Parathyroid adenoma (tissue), 2 donors: ENCODE data around the gene UBTD2.

Source experiments
- H2AFZ ChIP-seq: fragments of 300-600 bp; sonication (generic); one replicate; pipeline ENCODE4 v1.7.0; 2017; ENCODE audit warnings: antibody characterized with exemption, mild to moderate bottlenecking
- H3K27ac ChIP-seq: fragments of 300-600 bp; sonication (generic); one replicate; pipeline ENCODE4 v1.7.0; 2017
- H3K27me3 ChIP-seq: fragments of 300-600 bp; sonication (generic); one replicate; pipeline ENCODE4 v1.7.0; 2017; ENCODE audit warnings: low read length; ENCODE audit not compliant: control insufficient read depth, insufficient read depth
- H3K36me3 ChIP-seq: fragments of 300-600 bp; sonication (generic); one replicate; pipeline ENCODE4 v1.7.0; 2017; ENCODE audit warnings: low read length; ENCODE audit not compliant: control insufficient read depth, insufficient read depth
- H3K4me1 ChIP-seq: fragments of 300-600 bp; sonication (generic); one replicate; pipeline ENCODE4 v1.7.0; 2017; ENCODE audit warnings: control low read depth
- H3K4me2 ChIP-seq: fragments of 300-600 bp; sonication (generic); one replicate; pipeline ENCODE4 v1.7.0; 2017; ENCODE audit warnings: low read length
- H3K4me3 ChIP-seq: fragments of 300-600 bp; sonication (generic); one replicate; pipeline ENCODE4 v1.7.0; 2017; ENCODE audit warnings: low read depth, low read length
- H3K79me2 ChIP-seq: fragments of 300-600 bp; sonication (generic); one replicate; pipeline ENCODE4 v1.7.0; 2017; ENCODE audit warnings: control low read depth
- H3K9ac ChIP-seq: fragments of 300-600 bp; sonication (generic); one replicate; pipeline ENCODE4 v1.7.0; 2017; ENCODE audit warnings: mild to moderate bottlenecking
- H3K9me3 ChIP-seq: fragments of 300-600 bp; sonication (generic); one replicate; pipeline ENCODE4 v1.7.0; 2017; ENCODE audit warnings: low read length; ENCODE audit not compliant: control insufficient read depth
- CTCF ChIP-seq: fragments of 300-600 bp; sonication (generic); IDR thresholded peaks from one replicate; pipeline ENCODE4 v1.7.0; 2017; ENCODE audit warnings: antibody characterized with exemption, mild to moderate bottlenecking
- donor health status: primary hyperparathyroidism.

UBTD2 gene

GRCh38 chr5:172160506-172160905, 123.1 kb downstream of the UBTD2 start:
- Histone ChIP-seq H3K79me2 (no peaks in the 10 kb centered on the region), H3K4me1 (no peaks in the 10 kb centered on the region), H3K9ac (no peak overlapping the region), H3K4me3 (no peak overlapping the region), H3K36me3 (no peaks in the 10 kb centered on the region), H2AFZ (no peak overlapping the region), H3K9me3 (no peaks in the 10 kb centered on the region), H3K27me3 (no peaks in the 10 kb centered on the region), H3K27ac (no peak overlapping the region), H3K4me2 (no peak overlapping the region)
- TF ChIP-seq CTCF = no peak
